ENCODE measurements around the gene PNMA8A.

PNMA8A gene

GRCh38 chr19:46453661-46454060 is 17.7 kb downstream of the PNMA8A start:
- Histone ChIP-seq H3K27ac (ENCODE audit: low read length) (no peak overlapping the region), H3K27me3 (ENCODE audit: low read depth, low read length) (peaks cover 11% of the 10 kb centered on the region)

GRCh38 chr19:46452186-46452585 is 19.2 kb downstream of the PNMA8A start:
- Histone ChIP-seq H2AFZ (ENCODE audit: low read depth, low read length) (no peak overlapping the region), H3K36me3 (replicated peaks; ENCODE audit: low read depth, low read length) (no peaks in the 10 kb centered on the region), H3K4me3 (ENCODE audit: low read length) (no peak overlapping the region), H3K4me2 (ENCODE audit: low read length) (no peak overlapping the region), H3K79me2 (ENCODE audit: low read length) (no peaks in the 10 kb centered on the region), H3K9me3 (ENCODE audit: insufficient read depth, low read length) (peaks cover 6% of the 10 kb centered on the region; the same call in 1 of the 2 replicates), H3K9ac (ENCODE audit: low read length) (no peak overlapping the region), H3K27me3 (ENCODE audit: low read depth, low read length) (peaks cover 11% of the 10 kb centered on the region), H3K27ac (ENCODE audit: low read length) (no peak overlapping the region), H3K4me1 (ENCODE audit: low read length) (peaks cover 4% of the 10 kb centered on the region), H4K20me1 (ENCODE audit: insufficient read depth, low read length) (no peaks in the 10 kb centered on the region)
- TF ChIP-seq EZH2phosphoT487 (IDR thresholded peaks at IDR 0.05; ENCODE audit: low read depth), result no peak
- no peak for TF ChIP-seq CTCF (IDR thresholded peaks at IDR 0.05; ENCODE audit: low read depth, low read length)

More at GRCh38 chr19:46453661-46454060, 17.7 kb downstream of the PNMA8A start:
- H3K36me3 ChIP-seq (replicated peaks; ENCODE audit: low read depth, low read length), result no peaks in the 10 kb centered on the region
- TF ChIP-seq EZH2phosphoT487 (IDR thresholded peaks at IDR 0.05; ENCODE audit: low read depth) (no peak), CTCF (IDR thresholded peaks at IDR 0.05; ENCODE audit: low read depth, low read length) (no peak)
- H4K20me1 ChIP-seq (ENCODE audit: insufficient read depth, low read length), result no peaks in the 10 kb centered on the region
- H3K4me3 ChIP-seq (ENCODE audit: low read length), result no peak overlapping the region
- no peak overlapping the region for H3K9ac ChIP-seq (ENCODE audit: low read length)
- H2AFZ ChIP-seq (ENCODE audit: low read depth, low read length), result no peak overlapping the region
- H3K9me3 ChIP-seq (ENCODE audit: insufficient read depth, low read length), result peaks cover 6% of the 10 kb centered on the region; the same call in 1 of the 2 replicates
- H3K79me2 ChIP-seq (ENCODE audit: low read length), result no peaks in the 10 kb centered on the region
- no peaks in the 10 kb centered on the region for H3K4me1 ChIP-seq (ENCODE audit: low read length)
- no peak overlapping the region for H3K4me2 ChIP-seq (ENCODE audit: low read length)

- H3K4me1 ChIP-seq (ENCODE audit: low read length), result peaks cover 10% of the 10 kb centered on the region
- no peaks in the 10 kb centered on the region for H3K36me3 ChIP-seq (replicated peaks; ENCODE audit: low read depth, low read length)
- no peak overlapping the region for H3K9ac ChIP-seq (ENCODE audit: low read length)
- H3K9me3 ChIP-seq (ENCODE audit: insufficient read depth, low read length), result peaks cover 6% of the 10 kb centered on the region; the same call in 1 of the 2 replicates
- no peak overlapping the region for H3K4me2 ChIP-seq (ENCODE audit: low read length)
- H2AFZ ChIP-seq (ENCODE audit: low read depth, low read length), result no peak overlapping the region
- H3K79me2 ChIP-seq (ENCODE audit: low read length), result no peaks in the 10 kb centered on the region
- H3K27ac ChIP-seq (ENCODE audit: low read length), result no peak overlapping the region
- H3K27me3 ChIP-seq (ENCODE audit: low read depth, low read length), result peaks cover 11% of the 10 kb centered on the region
- TF ChIP-seq EZH2phosphoT487 (IDR thresholded peaks at IDR 0.05; ENCODE audit: low read depth), result no peak
- no peak overlapping the region for H3K4me3 ChIP-seq (ENCODE audit: low read length)
- no peaks in the 10 kb centered on the region for H4K20me1 ChIP-seq (ENCODE audit: insufficient read depth, low read length)
Measured at GRCh38 chr19:46451352-46451751, 20.0 kb downstream of the PNMA8A start.

GRCh38 chr19:46450737-46451136 is 20.6 kb downstream of the PNMA8A start:
- TF ChIP-seq EZH2phosphoT487 (IDR thresholded peaks at IDR 0.05; ENCODE audit: low read depth) (no peak), CTCF (IDR thresholded peaks at IDR 0.05; ENCODE audit: low read depth, low read length) (no peak)
- Histone ChIP-seq H4K20me1 (ENCODE audit: insufficient read depth, low read length) (no peaks in the 10 kb centered on the region), H3K9ac (ENCODE audit: low read length) (no peak overlapping the region), H3K4me1 (ENCODE audit: low read length) (peaks cover 10% of the 10 kb centered on the region), H3K4me3 (ENCODE audit: low read length) (no peak overlapping the region), H3K79me2 (ENCODE audit: low read length) (no peaks in the 10 kb centered on the region), H3K36me3 (replicated peaks; ENCODE audit: low read depth, low read length) (no peaks in the 10 kb centered on the region), H2AFZ (ENCODE audit: low read depth, low read length) (no peak overlapping the region), H3K4me2 (ENCODE audit: low read length) (no peak overlapping the region), H3K27me3 (ENCODE audit: low read depth, low read length) (peaks cover 11% of the 10 kb centered on the region), H3K9me3 (ENCODE audit: insufficient read depth, low read length) (peaks cover 6% of the 10 kb centered on the region; the same call in 1 of the 2 replicates), H3K27ac (ENCODE audit: low read length) (no peak overlapping the region)

Data from OCI-LY3 (cell line).